22Rv1 (cell line): ENCODE results near the gene TNFSF12.

Experiments used
- H3K27ac ChIP-seq: fragments of 450-650 bp; 2 replicates; pipeline ENCODE4 v1.5.1; 2017
- CTCF ChIP-seq: fragments of 450-650 bp; IDR thresholded peaks from 2 replicates; pipeline ENCODE4 v1.5.1; 2017; ENCODE audit warnings: mild to moderate bottlenecking
- ZFX ChIP-seq: fragments of 450-650 bp; IDR thresholded peaks from 2 replicates; pipeline ENCODE4 v1.6.1; 2017; ENCODE audit warnings: antibody characterized with exemption, borderline replicate concordance

TNFSF12 gene

GRCh38 chr17:7508846-7509245 is 40.0 kb upstream of the TNFSF12 start:
- no peak for TF ChIP-seq ZFX
- TF ChIP-seq CTCF: no peak
- H3K27ac ChIP-seq: no peak overlapping the region

DNA sequence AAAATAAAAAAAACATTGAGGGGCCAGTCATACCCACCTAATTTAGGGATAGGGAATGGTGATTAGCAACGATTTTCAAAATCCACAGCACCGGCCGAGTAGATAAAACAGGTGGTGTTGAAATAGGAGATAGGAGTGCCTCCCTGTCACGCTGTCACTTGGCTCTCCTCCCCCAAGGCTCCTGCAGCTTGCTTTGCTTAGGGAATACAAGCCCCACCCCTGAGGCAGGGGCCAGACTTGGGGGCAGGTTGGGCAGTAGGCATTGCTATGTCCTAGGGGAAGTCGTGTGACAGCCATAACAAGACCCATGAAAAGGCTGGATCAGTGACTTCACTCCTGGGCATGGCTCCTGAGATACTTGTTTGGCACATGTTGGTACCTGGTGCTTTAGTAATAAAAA is 38.9 kb upstream of the TNFSF12 start:
- TF ChIP-seq ZFX: no peak
- H3K27ac ChIP-seq: no peak overlapping the region

DNA sequence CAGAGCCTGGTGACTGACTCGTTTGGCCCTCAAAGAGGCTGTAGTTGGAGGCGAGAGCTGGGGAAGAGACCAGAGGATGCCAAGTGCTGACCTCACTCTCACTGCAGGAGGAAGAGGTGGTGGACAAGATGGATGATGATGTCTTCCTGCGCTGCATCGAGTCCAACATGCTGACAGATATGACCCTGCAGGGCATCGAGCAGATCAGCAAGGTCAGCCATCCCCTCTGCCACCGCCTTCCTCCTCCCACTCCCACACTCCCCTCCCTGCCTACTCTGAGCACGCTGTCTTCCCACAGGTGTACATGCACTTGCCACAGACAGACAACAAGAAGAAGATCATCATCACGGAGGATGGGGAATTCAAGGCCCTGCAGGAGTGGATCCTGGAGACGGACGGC is 37.8 kb upstream of the TNFSF12 start:
- TF ChIP-seq ZFX (no peak), CTCF (no peak)
- no peak overlapping the region for H3K27ac ChIP-seq

DNA sequence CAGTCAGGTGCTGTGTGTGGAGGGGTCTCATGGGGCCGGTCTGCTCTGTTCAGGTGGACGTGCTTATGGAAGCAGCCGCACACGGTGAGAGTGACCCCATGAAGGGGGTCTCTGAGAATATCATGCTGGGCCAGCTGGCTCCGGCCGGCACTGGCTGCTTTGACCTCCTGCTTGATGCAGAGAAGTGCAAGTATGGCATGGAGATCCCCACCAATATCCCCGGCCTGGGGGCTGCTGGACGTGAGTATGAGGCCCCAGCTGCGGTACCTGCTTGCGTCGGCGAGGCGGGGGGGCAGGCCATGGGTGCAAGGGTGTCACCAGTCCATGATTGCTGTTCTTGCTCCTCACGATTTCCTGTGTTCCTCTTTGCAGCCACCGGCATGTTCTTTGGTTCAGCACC is 36.8 kb upstream of the TNFSF12 start:
- H3K27ac ChIP-seq: no peak overlapping the region
- TF ChIP-seq ZFX (no peak), CTCF (no peak)

GRCh38 chr17:7512824-7513540 is 35.9 kb upstream of the TNFSF12 start:
- no peak overlapping the region for H3K27ac ChIP-seq
- no peak for TF ChIP-seq CTCF
- no peak for TF ChIP-seq ZFX

DNA sequence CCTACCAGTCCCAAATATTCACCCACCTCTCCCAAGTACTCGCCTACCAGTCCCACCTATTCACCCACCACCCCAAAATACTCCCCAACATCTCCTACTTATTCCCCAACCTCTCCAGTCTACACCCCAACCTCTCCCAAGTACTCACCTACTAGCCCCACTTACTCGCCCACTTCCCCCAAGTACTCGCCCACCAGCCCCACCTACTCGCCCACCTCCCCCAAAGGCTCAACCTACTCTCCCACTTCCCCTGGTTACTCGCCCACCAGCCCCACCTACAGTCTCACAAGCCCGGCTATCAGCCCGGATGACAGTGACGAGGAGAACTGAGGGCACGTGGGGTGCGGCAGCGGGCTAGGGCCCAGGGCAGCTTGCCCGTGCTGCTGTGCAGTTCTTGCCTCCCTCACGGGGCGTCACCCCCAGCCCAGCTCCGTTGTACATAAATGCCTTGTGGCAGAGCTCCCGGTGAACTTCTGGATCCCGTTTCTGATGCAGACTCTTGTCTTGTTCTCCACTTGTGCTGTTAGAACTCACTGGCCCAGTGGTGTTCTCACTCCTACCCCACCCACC is 34.9 kb upstream of the TNFSF12 start:
- no peak for TF ChIP-seq CTCF
- no peak for TF ChIP-seq ZFX
- H3K27ac ChIP-seq: no peak overlapping the region

- H3K27ac ChIP-seq: peak overlapping the region; percentile 32; the same call in 1 of the 2 replicates
- no peak for TF ChIP-seq ZFX
- TF ChIP-seq CTCF: no peak
Observed at GRCh38 chr17:7515911-7516610, 32.8 kb upstream of the TNFSF12 start.
